WERI-Rb-1 (cell line): ENCODE data around the gene DDX54.

ENCODE experiments used
- DNase-seq: peaks from one replicate; pipeline ENCODE4 v3.0.0-alpha.2; 2020
- H3K27ac ChIP-seq: fragments of 250-450 bp; sonication (Bioruptor Pico); 2 replicates; pipeline ENCODE4 v1.5.1; 2020; ENCODE audit warnings: mild to moderate bottlenecking, moderate library complexity
- H3K27me3 ChIP-seq: fragments of 250-450 bp; sonication (Bioruptor Pico); 2 replicates; pipeline ENCODE4 v1.5.1; 2021; ENCODE audit warnings: mild to moderate bottlenecking, low read depth, moderate library complexity; ENCODE audit not compliant: insufficient read depth, severe bottlenecking
- H3K36me3 ChIP-seq: fragments of 250-450 bp; sonication (Bioruptor Pico); 2 replicates; pipeline ENCODE4 v1.5.1; 2020; ENCODE audit warnings: mild to moderate bottlenecking, moderate library complexity
- H3K4me3 ChIP-seq: 2 replicates; pipeline ENCODE4 v1.5.1; 2011; ENCODE audit warnings: low read depth, mild to moderate bottlenecking, control low read depth, low read length
- H3K9me3 ChIP-seq: fragments of 250-450 bp; sonication (Bioruptor Pico); 2 replicates; pipeline ENCODE4 v1.5.1; 2021; ENCODE audit warnings: mild to moderate bottlenecking, moderate library complexity; ENCODE audit not compliant: severe bottlenecking
- TF ChIP-seq, protein P1 (sequence below): IDR thresholded peaks from 2 replicates; pipeline ENCODE4 v1.5.1; 2011; ENCODE audit warnings: low read depth, mild to moderate bottlenecking, control low read depth, inconsistent platforms, low read length

DDX54 gene

DNA sequence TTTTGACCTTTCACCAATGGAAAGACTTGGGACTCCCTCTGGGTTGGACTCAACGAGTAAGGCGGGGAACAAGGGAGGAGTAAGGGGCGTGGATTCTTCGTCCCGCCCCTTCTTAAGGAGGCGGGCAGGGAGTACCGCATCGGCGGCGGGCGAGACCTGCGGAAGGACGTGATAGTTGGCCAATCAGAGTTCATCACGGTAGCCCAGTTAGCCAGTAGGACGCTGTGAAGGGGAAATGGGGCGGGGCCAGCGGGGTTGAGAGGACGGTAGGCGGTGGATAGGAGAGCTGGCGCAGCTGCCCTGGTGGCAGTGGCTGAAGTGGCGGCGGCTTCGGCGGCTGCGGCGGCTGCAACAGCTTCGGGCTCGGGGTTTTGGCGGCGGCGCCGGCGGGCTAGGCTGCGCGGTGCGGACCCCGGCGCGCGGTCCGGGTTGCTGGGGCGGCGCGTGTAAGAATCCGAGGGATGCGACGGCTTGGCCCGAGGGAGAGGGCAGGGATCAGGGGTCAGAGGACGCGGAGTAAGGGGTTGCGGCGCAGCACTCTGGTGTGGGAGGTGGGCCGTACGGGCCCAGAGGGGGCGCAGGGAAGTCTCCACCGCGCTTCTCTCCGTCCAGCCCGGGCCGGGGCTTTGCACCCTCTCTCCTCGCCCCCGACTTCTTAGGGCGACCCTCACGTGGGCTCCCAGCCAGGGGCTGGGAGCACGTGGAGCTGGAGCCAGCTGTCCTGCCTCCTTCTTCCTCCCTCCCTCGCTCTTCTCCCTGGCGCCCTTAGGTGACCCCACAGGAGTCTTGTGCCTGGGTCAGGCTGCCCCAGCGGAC, 36.1 kb upstream of the DDX54 start, which contains the start of gene TPCN1:
TSS of gene TPCN1 (plus strand) at position 284 of the 816 bp plus-strand sequence. CDS start 5,389 bp downstream, outside the sequence.
- Histone ChIP-seq H3K4me3 (peak within 1 kb of the TSS; percentile 90), H3K9me3 (no peaks in the 10 kb centered on the region), H3K27me3 (no peaks in the 10 kb centered on the region), H3K36me3 (no peaks in the 10 kb centered on the region), H3K27ac (peak within 1 kb of the TSS; percentile 84)
- TF ChIP-seq, protein P1, sequence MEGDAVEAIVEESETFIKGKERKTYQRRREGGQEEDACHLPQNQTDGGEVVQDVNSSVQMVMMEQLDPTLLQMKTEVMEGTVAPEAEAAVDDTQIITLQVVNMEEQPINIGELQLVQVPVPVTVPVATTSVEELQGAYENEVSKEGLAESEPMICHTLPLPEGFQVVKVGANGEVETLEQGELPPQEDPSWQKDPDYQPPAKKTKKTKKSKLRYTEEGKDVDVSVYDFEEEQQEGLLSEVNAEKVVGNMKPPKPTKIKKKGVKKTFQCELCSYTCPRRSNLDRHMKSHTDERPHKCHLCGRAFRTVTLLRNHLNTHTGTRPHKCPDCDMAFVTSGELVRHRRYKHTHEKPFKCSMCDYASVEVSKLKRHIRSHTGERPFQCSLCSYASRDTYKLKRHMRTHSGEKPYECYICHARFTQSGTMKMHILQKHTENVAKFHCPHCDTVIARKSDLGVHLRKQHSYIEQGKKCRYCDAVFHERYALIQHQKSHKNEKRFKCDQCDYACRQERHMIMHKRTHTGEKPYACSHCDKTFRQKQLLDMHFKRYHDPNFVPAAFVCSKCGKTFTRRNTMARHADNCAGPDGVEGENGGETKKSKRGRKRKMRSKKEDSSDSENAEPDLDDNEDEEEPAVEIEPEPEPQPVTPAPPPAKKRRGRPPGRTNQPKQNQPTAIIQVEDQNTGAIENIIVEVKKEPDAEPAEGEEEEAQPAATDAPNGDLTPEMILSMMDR, result no peak
- peak; percentile 99 for DNase-seq

DNA sequence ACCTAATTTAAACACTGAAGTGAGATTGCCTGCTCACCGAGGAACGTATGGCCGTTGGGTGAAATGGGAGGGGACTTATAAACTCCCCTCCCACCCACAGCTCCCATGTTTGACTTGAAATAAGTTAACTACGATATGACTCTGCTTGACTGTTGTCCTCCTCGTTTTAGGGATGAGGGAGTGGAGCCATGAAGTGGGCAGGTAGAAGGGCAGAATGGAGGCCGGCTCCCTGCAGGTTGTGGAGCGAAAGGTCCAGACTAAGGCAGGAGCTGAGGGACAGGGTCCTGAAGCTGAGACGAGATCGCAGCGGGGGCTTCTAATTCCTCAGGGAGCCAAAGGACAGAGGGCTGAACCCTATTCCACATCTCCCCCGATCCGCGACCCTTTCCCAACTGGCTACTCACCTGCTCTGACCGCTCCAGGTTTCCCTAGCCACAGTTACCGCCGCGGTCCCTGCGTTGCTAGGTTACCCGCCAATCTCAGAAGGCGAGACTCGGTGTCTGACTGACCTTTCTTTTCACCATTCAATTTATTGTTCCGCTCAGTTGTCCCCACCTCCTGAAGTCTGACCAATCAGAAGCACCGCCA, 35.4 kb upstream of the DDX54 start:
- peak overlapping the region; percentile 90 for H3K4me3 ChIP-seq
- no peak for DNase-seq
- H3K27me3 ChIP-seq, result no peaks in the 10 kb centered on the region
- no peaks in the 10 kb centered on the region for H3K36me3 ChIP-seq
- TF ChIP-seq, protein P1, result no peak
- H3K9me3 ChIP-seq, result no peaks in the 10 kb centered on the region
- peak overlapping the region; percentile 34; the same call in 1 of the 2 replicates for H3K27ac ChIP-seq

DNA sequence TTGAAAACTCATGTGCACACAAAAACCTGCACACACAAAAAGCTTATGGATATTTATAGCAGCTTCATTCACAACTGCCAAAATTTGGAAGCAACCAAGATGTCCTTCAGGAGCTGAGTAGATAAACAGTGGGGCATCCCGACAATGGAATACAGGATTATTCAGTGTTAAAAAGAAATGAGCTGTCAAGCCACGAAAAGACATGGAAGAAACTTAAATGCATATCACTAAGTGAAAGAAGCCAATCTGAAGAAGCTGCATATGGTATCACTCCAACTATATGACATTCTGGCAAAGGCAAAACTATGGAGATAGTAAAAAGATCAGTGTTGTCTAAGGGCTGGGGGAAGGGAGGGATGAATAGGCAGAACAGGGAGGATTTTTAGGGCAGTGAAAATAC, 30.7 kb upstream of the DDX54 start:
- no peak overlapping the region for H3K4me3 ChIP-seq

DNA sequence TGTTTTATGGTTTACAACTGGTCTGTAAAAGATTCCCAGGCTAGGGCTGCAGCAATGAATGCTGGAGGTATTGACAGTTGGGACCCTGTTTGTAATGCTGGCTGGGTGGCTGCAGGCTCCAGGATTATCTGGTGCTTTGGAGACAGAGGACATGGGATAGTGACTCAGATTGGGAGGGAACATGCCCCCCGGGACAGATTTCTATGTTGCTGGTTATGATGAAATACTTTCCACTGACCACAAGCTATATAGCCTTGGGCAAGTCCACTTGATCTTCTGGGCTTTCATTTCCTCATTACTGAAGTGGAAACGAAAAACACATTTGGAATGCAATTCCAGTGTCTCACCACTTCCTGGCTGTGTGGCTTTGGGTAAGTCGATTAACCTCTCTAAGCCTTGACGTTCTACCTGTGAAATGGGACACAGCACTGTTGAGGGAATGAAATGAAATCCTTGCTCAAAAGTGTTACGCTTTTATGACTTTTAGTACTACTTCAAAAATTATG, 29.7 kb upstream of the DDX54 start:
- Histone ChIP-seq H3K4me3 (no peak overlapping the region), H3K27ac (no peak overlapping the region), H3K27me3 (no peaks in the 10 kb centered on the region), H3K9me3 (no peaks in the 10 kb centered on the region), H3K36me3 (no peaks in the 10 kb centered on the region)
- TF ChIP-seq, protein P1, result no peak
- no peak for DNase-seq

More for the DNA sequence above, 30.7 kb upstream of the DDX54 start:
- Histone ChIP-seq H3K27ac (no peak overlapping the region), H3K36me3 (no peaks in the 10 kb centered on the region), H3K27me3 (no peaks in the 10 kb centered on the region), H3K9me3 (no peaks in the 10 kb centered on the region)
- TF ChIP-seq, protein P1, result no peak
- no peak for DNase-seq

DNA sequence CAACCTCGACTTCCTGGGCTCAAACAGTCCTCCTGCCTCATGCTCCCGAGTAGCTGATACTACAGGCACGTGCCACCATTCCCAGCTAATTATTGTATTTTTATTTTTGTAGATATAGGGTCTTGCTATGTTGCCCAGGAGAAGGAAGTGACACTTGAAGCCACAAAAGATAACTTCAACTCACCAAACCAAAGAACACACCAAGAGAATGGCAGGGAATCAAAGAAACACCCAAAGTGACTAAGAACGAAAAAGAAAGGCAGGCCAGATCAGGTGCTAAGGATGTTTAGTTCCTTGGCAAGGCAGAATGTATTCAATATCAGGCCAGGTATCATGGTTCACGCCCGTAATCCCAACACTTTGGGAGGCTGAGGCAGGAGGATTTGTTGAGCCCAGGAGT, 25.9 kb upstream of the DDX54 start:
- DNase-seq, result no peak
- H3K27ac ChIP-seq, result no peak overlapping the region
- H3K27me3 ChIP-seq, result no peaks in the 10 kb centered on the region
- no peak overlapping the region for H3K4me3 ChIP-seq
- TF ChIP-seq, protein P1, result no peak
- no peaks in the 10 kb centered on the region for H3K9me3 ChIP-seq
- no peaks in the 10 kb centered on the region for H3K36me3 ChIP-seq
